ENCODE data around the gene SLC6A3.

GRCh38 chr5:1368236-1368635 is 77.0 kb downstream of the SLC6A3 start:
- TF ChIP-seq CTCF (IDR thresholded peaks at IDR 0.05) (no peak), EZH2 (IDR thresholded peaks at IDR 0.05; ENCODE audit: borderline replicate concordance, insufficient read depth, low read depth, low read length, poor library complexity, severe bottlenecking) (no peak)

Measured in B cell (primary cell).